Dendritic cell treated with granulocyte-macrophage colony-stimulating factor and Interleukin-4, amounts not matched to agents 40 ng/mL and 50 ng/mL, for 4 days (primary cell): ENCODE measurements around the gene PXN.
"Not testable (repeated sequence)": the region's sequence is repeated elsewhere in the genome, so short reads cannot be mapped to it uniquely, and the experiment has no call there.

Experiments
- H3K27ac Mint-ChIP-seq: one replicate; pipeline ENCODE4 v1.8.0; 2022; ENCODE audit warnings: mild to moderate bottlenecking, mixed read lengths
- H3K27me3 Mint-ChIP-seq: one replicate; pipeline ENCODE4 v1.8.0; 2022; ENCODE audit warnings: mild to moderate bottlenecking, mixed read lengths
- H3K36me3 Mint-ChIP-seq: one replicate; pipeline ENCODE4 v1.8.0; 2022; ENCODE audit warnings: low read depth, mixed read lengths
- H3K4me1 Mint-ChIP-seq: one replicate; pipeline ENCODE4 v1.8.0; 2022; ENCODE audit warnings: low read depth, mixed read lengths
- H3K4me3 Mint-ChIP-seq: one replicate; pipeline ENCODE4 v1.8.0; 2022; ENCODE audit warnings: mild to moderate bottlenecking, moderate library complexity, mixed read lengths
- H3K9me3 Mint-ChIP-seq: one replicate; pipeline ENCODE4 v1.8.0; 2022; ENCODE audit warnings: mixed read lengths
- intact Hi-C: fragments of 100-400 bp; cut with micrococcal nuclease; formaldehyde crosslinking; loops from one replicate; pipeline ENCODE4 v1.15.0; 2022

The PXN gene

GRCh38 chr12:120254809-120255208 is 10.7 kb downstream of the PXN start:
- Mint-ChIP-seq H3K27ac (peak overlapping the region; percentile 90), H3K4me3 (no peak overlapping the region), H3K36me3 (peaks cover 52% of the 10 kb centered on the region), H3K4me1 (peaks cover 91% of the 10 kb centered on the region), H3K9me3 (no peaks in the 10 kb centered on the region), H3K27me3 (no peaks in the 10 kb centered on the region)
- intact Hi-C loops: no loop called here

- Mint-ChIP-seq H3K36me3 (peaks cover 56% of the 10 kb centered on the region), H3K4me1 (peaks cover 93% of the 10 kb centered on the region), H3K4me3 (peak overlapping the region; percentile 52), H3K27ac (peak overlapping the region; percentile 90)
- H3K27me3 Mint-ChIP-seq, H3K9me3 Mint-ChIP-seq: not testable (repeated sequence)
- intact Hi-C loops: loop anchor here (2.0 kb wide), 1 partner anchor 19 kb away; no protein-coding TSS in a partner anchor
These were observed 12.2 kb downstream of the PXN start for GRCh38 chr12:120253313-120253712.

- H3K27me3 Mint-ChIP-seq: no peaks in the 10 kb centered on the region
- H3K4me3 Mint-ChIP-seq: peak overlapping the region; percentile 58
- H3K9me3 Mint-ChIP-seq: no peaks in the 10 kb centered on the region
- intact Hi-C loops: loop anchor here (2.0 kb wide), 1 partner anchor 17 kb away; no protein-coding TSS in a partner anchor
- H3K4me1 Mint-ChIP-seq: peaks cover 93% of the 10 kb centered on the region
- peak overlapping the region; percentile 90 for H3K27ac Mint-ChIP-seq
- peaks cover 64% of the 10 kb centered on the region for H3K36me3 Mint-ChIP-seq
These were observed 13.2 kb downstream of the PXN start for GRCh38 chr12:120252071-120252906.

GRCh38 chr12:120251364-120252070 is 14.0 kb downstream of the PXN start:
- not testable (repeated sequence) for H3K27me3 Mint-ChIP-seq, H3K4me3 Mint-ChIP-seq
- peaks cover 88% of the 10 kb centered on the region for H3K4me1 Mint-ChIP-seq

GRCh38 chr12:120249875-120250795 is 15.4 kb downstream of the PXN start:
- peaks cover 49% of the 10 kb centered on the region for H3K36me3 Mint-ChIP-seq
- peak overlapping the region; percentile 62 for H3K4me3 Mint-ChIP-seq
- peak overlapping the region; percentile 86 for H3K27ac Mint-ChIP-seq
- peaks cover 80% of the 10 kb centered on the region for H3K4me1 Mint-ChIP-seq
- intact Hi-C loops: no loop called here
- H3K9me3 Mint-ChIP-seq: no peaks in the 10 kb centered on the region
- H3K27me3 Mint-ChIP-seq: no peaks in the 10 kb centered on the region

More at GRCh38 chr12:120251364-120252070, 14.0 kb downstream of the PXN start:
- Mint-ChIP-seq H3K27ac (peak overlapping the region; percentile 90), H3K36me3 (peaks cover 59% of the 10 kb centered on the region)
- H3K9me3 Mint-ChIP-seq: not testable (repeated sequence)
- intact Hi-C loops: loop anchor here (2.0 kb wide), 1 partner anchor 17 kb away; no protein-coding TSS in a partner anchor

GRCh38 chr12:120249266-120249874 is 16.2 kb downstream of the PXN start:
- Mint-ChIP-seq H3K9me3 (no peaks in the 10 kb centered on the region), H3K4me3 (no peak overlapping the region), H3K27ac (peak overlapping the region; percentile 86), H3K27me3 (no peaks in the 10 kb centered on the region), H3K4me1 (peaks cover 79% of the 10 kb centered on the region), H3K36me3 (peaks cover 48% of the 10 kb centered on the region)
- intact Hi-C loops: no loop called here

- H3K4me1 Mint-ChIP-seq: peaks cover 81% of the 10 kb centered on the region
- no peaks in the 10 kb centered on the region for H3K27me3 Mint-ChIP-seq
- peaks cover 42% of the 10 kb centered on the region for H3K36me3 Mint-ChIP-seq
- intact Hi-C loops: no loop called here
- no peak overlapping the region for H3K4me3 Mint-ChIP-seq
- H3K27ac Mint-ChIP-seq: peak overlapping the region; percentile 57
- no peaks in the 10 kb centered on the region for H3K9me3 Mint-ChIP-seq
These were observed 17.9 kb downstream of the PXN start for GRCh38 chr12:120247621-120248030.

- peak overlapping the region; percentile 57 for H3K27ac Mint-ChIP-seq
- no peak overlapping the region for H3K4me3 Mint-ChIP-seq
- no peaks in the 10 kb centered on the region for H3K27me3 Mint-ChIP-seq
- peaks cover 81% of the 10 kb centered on the region for H3K4me1 Mint-ChIP-seq
- intact Hi-C loops: no loop called here
- peaks cover 45% of the 10 kb centered on the region for H3K36me3 Mint-ChIP-seq
- H3K9me3 Mint-ChIP-seq: no peaks in the 10 kb centered on the region
These were observed 18.3 kb downstream of the PXN start for GRCh38 chr12:120247183-120247582.

- Mint-ChIP-seq H3K4me1 (peaks cover 81% of the 10 kb centered on the region), H3K36me3 (peaks cover 50% of the 10 kb centered on the region)
- intact Hi-C loops, H3K4me3 Mint-ChIP-seq, H3K27ac Mint-ChIP-seq, H3K9me3 Mint-ChIP-seq, H3K27me3 Mint-ChIP-seq: not testable (repeated sequence)
These were observed 18.8 kb downstream of the PXN start for GRCh38 chr12:120246705-120247104.

GRCh38 chr12:120242971-120243699 is 22.4 kb downstream of the PXN start:
- Mint-ChIP-seq H3K27me3 (no peaks in the 10 kb centered on the region), H3K4me3 (no peak overlapping the region), H3K36me3 (peaks cover 45% of the 10 kb centered on the region), H3K4me1 (peaks cover 80% of the 10 kb centered on the region), H3K27ac (peak overlapping the region; percentile 37), H3K9me3 (no peaks in the 10 kb centered on the region)
- intact Hi-C loops: no loop called here

GRCh38 chr12:120242275-120242799 is 23.2 kb downstream of the PXN start:
- H3K27me3 Mint-ChIP-seq: no peaks in the 10 kb centered on the region
- peaks cover 37% of the 10 kb centered on the region for H3K36me3 Mint-ChIP-seq
- H3K4me3 Mint-ChIP-seq: no peak overlapping the region
- intact Hi-C loops: no loop called here
- no peaks in the 10 kb centered on the region for H3K9me3 Mint-ChIP-seq
- peak overlapping the region; percentile 37 for H3K27ac Mint-ChIP-seq
- peaks cover 80% of the 10 kb centered on the region for H3K4me1 Mint-ChIP-seq

- no peaks in the 10 kb centered on the region for H3K9me3 Mint-ChIP-seq
- intact Hi-C loops: no loop called here
- peaks cover 84% of the 10 kb centered on the region for H3K4me1 Mint-ChIP-seq
- peaks cover 35% of the 10 kb centered on the region for H3K36me3 Mint-ChIP-seq
- H3K27ac Mint-ChIP-seq: peak overlapping the region; percentile 37
- H3K4me3 Mint-ChIP-seq: no peak overlapping the region
- H3K27me3 Mint-ChIP-seq: no peaks in the 10 kb centered on the region
These were observed 23.8 kb downstream of the PXN start for GRCh38 chr12:120241561-120242274.
